ENCODE data around the gene KANSL1L.

The KANSL1L gene

GRCh38 chr2:210171309-210172218 is at the start of gene KANSL1L:
Gene KANSL1L, minus strand, starts transcription at chr2:210171409. Its CDS starts 16,827 bp downstream, at chr2:210154582.
- peak within 1 kb of the TSS; percentile 97 for H3K27ac Mint-ChIP-seq
- H3K36me3 Mint-ChIP-seq, result no peaks in the 10 kb centered on the region
- H3K4me3 Mint-ChIP-seq, result peak within 1 kb of the TSS; percentile 98
- peaks cover 37% of the 10 kb centered on the region for H3K4me1 Mint-ChIP-seq (ENCODE audit: low read depth)
- H3K9me3 Mint-ChIP-seq (ENCODE audit: low read depth), result no peaks in the 10 kb centered on the region
- H3K27me3 Mint-ChIP-seq, result no peaks in the 10 kb centered on the region

GRCh38 chr2:210215120-210215519 is 43.9 kb upstream of the KANSL1L start:
- H3K27ac Mint-ChIP-seq, result no peak overlapping the region
- peaks cover 2% of the 10 kb centered on the region for H3K27me3 Mint-ChIP-seq
- H3K36me3 Mint-ChIP-seq, result no peaks in the 10 kb centered on the region
- no peak overlapping the region for H3K4me3 Mint-ChIP-seq
- no peaks in the 10 kb centered on the region for H3K9me3 Mint-ChIP-seq (ENCODE audit: low read depth)
- no peaks in the 10 kb centered on the region for H3K4me1 Mint-ChIP-seq (ENCODE audit: low read depth)

GRCh38 chr2:210210185-210210584 is 39.0 kb upstream of the KANSL1L start:
- Mint-ChIP-seq H3K27me3 (peaks cover 8% of the 10 kb centered on the region), H3K4me1 (ENCODE audit: low read depth) (no peaks in the 10 kb centered on the region), H3K27ac (no peak overlapping the region)

GRCh38 chr2:210207929-210208328 is 36.7 kb upstream of the KANSL1L start:
- H3K27me3 Mint-ChIP-seq, result peaks cover 10% of the 10 kb centered on the region
- no peak overlapping the region for H3K4me3 Mint-ChIP-seq
- H3K4me1 Mint-ChIP-seq (ENCODE audit: low read depth), result no peaks in the 10 kb centered on the region
- no peaks in the 10 kb centered on the region for H3K9me3 Mint-ChIP-seq (ENCODE audit: low read depth)
- H3K27ac Mint-ChIP-seq, result no peak overlapping the region
- H3K36me3 Mint-ChIP-seq, result no peaks in the 10 kb centered on the region

More at GRCh38 chr2:210210185-210210584, 39.0 kb upstream of the KANSL1L start:
- H3K4me3 Mint-ChIP-seq, result no peak overlapping the region
- H3K36me3 Mint-ChIP-seq, result no peaks in the 10 kb centered on the region
- H3K9me3 Mint-ChIP-seq (ENCODE audit: low read depth), result no peaks in the 10 kb centered on the region

GRCh38 chr2:210203558-210203957 is 32.3 kb upstream of the KANSL1L start:
- H3K27ac Mint-ChIP-seq, result no peak overlapping the region
- H3K4me3 Mint-ChIP-seq, result no peak overlapping the region
- no peaks in the 10 kb centered on the region for H3K9me3 Mint-ChIP-seq (ENCODE audit: low read depth)
- H3K27me3 Mint-ChIP-seq, result peaks cover 14% of the 10 kb centered on the region
- no peaks in the 10 kb centered on the region for H3K36me3 Mint-ChIP-seq
- no peaks in the 10 kb centered on the region for H3K4me1 Mint-ChIP-seq (ENCODE audit: low read depth)

GRCh38 chr2:210203147-210203546 is 31.9 kb upstream of the KANSL1L start:
- Mint-ChIP-seq H3K27me3 (peaks cover 14% of the 10 kb centered on the region), H3K27ac (no peak overlapping the region), H3K4me1 (ENCODE audit: low read depth) (no peaks in the 10 kb centered on the region), H3K36me3 (no peaks in the 10 kb centered on the region), H3K4me3 (no peak overlapping the region), H3K9me3 (ENCODE audit: low read depth) (no peaks in the 10 kb centered on the region)

GRCh38 chr2:210199854-210200253 is 28.6 kb upstream of the KANSL1L start:
- Mint-ChIP-seq H3K27me3 (peaks cover 5% of the 10 kb centered on the region), H3K4me3 (no peak overlapping the region), H3K36me3 (no peaks in the 10 kb centered on the region), H3K4me1 (ENCODE audit: low read depth) (no peaks in the 10 kb centered on the region), H3K27ac (no peak overlapping the region), H3K9me3 (ENCODE audit: low read depth) (no peaks in the 10 kb centered on the region)

GRCh38 chr2:210199186-210199765 is 28.1 kb upstream of the KANSL1L start:
- no peaks in the 10 kb centered on the region for H3K36me3 Mint-ChIP-seq

GRCh38 chr2:210198326-210198725 is 27.1 kb upstream of the KANSL1L start:
- no peak overlapping the region for H3K4me3 Mint-ChIP-seq
- no peak overlapping the region for H3K27ac Mint-ChIP-seq
- peaks cover 5% of the 10 kb centered on the region for H3K27me3 Mint-ChIP-seq
- H3K4me1 Mint-ChIP-seq (ENCODE audit: low read depth), result no peaks in the 10 kb centered on the region
- no peaks in the 10 kb centered on the region for H3K36me3 Mint-ChIP-seq
- H3K9me3 Mint-ChIP-seq (ENCODE audit: low read depth), result no peaks in the 10 kb centered on the region

More at GRCh38 chr2:210199186-210199765, 28.1 kb upstream of the KANSL1L start:
- Mint-ChIP-seq H3K27ac (no peak overlapping the region), H3K4me1 (ENCODE audit: low read depth) (no peaks in the 10 kb centered on the region), H3K4me3 (no peak overlapping the region), H3K27me3 (peaks cover 5% of the 10 kb centered on the region), H3K9me3 (ENCODE audit: low read depth) (no peaks in the 10 kb centered on the region)

- Mint-ChIP-seq H3K36me3 (no peaks in the 10 kb centered on the region), H3K9me3 (ENCODE audit: low read depth) (no peaks in the 10 kb centered on the region), H3K27me3 (peaks cover 2% of the 10 kb centered on the region), H3K27ac (no peak overlapping the region), H3K4me3 (no peak overlapping the region), H3K4me1 (ENCODE audit: low read depth) (no peaks in the 10 kb centered on the region)
Measured at GRCh38 chr2:210197720-210198119, 26.5 kb upstream of the KANSL1L start.

GRCh38 chr2:210195101-210195852 is 24.1 kb upstream of the KANSL1L start:
- no peaks in the 10 kb centered on the region for H3K36me3 Mint-ChIP-seq
- H3K4me1 Mint-ChIP-seq (ENCODE audit: low read depth), result no peaks in the 10 kb centered on the region
- no peak overlapping the region for H3K27ac Mint-ChIP-seq
- no peak overlapping the region for H3K4me3 Mint-ChIP-seq
- H3K27me3 Mint-ChIP-seq, result no peaks in the 10 kb centered on the region
- H3K9me3 Mint-ChIP-seq (ENCODE audit: low read depth), result no peaks in the 10 kb centered on the region

GRCh38 chr2:210190345-210190744 is 19.1 kb upstream of the KANSL1L start:
- H3K27ac Mint-ChIP-seq, result no peak overlapping the region

GRCh38 chr2:210189452-210190138 is 18.4 kb upstream of the KANSL1L start:
- Mint-ChIP-seq H3K4me3 (no peak overlapping the region), H3K27me3 (no peaks in the 10 kb centered on the region), H3K36me3 (peaks cover 7% of the 10 kb centered on the region), H3K9me3 (ENCODE audit: low read depth) (peaks cover 11% of the 10 kb centered on the region), H3K27ac (no peak overlapping the region), H3K4me1 (ENCODE audit: low read depth) (peaks cover 2% of the 10 kb centered on the region)

More at GRCh38 chr2:210190345-210190744, 19.1 kb upstream of the KANSL1L start:
- H3K36me3 Mint-ChIP-seq, result peaks cover 2% of the 10 kb centered on the region
- peaks cover 5% of the 10 kb centered on the region for H3K9me3 Mint-ChIP-seq (ENCODE audit: low read depth)
- H3K4me3 Mint-ChIP-seq, result no peak overlapping the region
- peaks cover 2% of the 10 kb centered on the region for H3K4me1 Mint-ChIP-seq (ENCODE audit: low read depth)
- no peaks in the 10 kb centered on the region for H3K27me3 Mint-ChIP-seq

GRCh38 chr2:210188755-210189154 is 17.5 kb upstream of the KANSL1L start:
- Mint-ChIP-seq H3K27ac (no peak overlapping the region), H3K4me1 (ENCODE audit: low read depth) (peaks cover 2% of the 10 kb centered on the region), H3K27me3 (no peaks in the 10 kb centered on the region), H3K4me3 (no peak overlapping the region), H3K9me3 (ENCODE audit: low read depth) (peaks cover 19% of the 10 kb centered on the region), H3K36me3 (peaks cover 14% of the 10 kb centered on the region)

Measured in activated naive CD8-positive, alpha-beta T cell (primary cell).